Activated CD8-positive, alpha-beta memory T cell treated with anti-CD3 and anti-CD28 coated beads, Interleukin-2, amount 10 ng/mL, durations not matched to agents 7 days and 5 days (primary cell): ENCODE measurements around the gene SUPV3L1. TPM values are rescaled to one million over a fixed set of nuclear protein-coding genes. Genes with fewer than 3 reads are reported as not detected.
"Not testable (repeated sequence)": the region's sequence is repeated elsewhere in the genome, so short reads cannot be mapped to it uniquely, and the experiment has no call there.

Source experiments
- ATAC-seq: fragments of 150-1000 bp; cut with Tn5 transposase; one replicate; pipeline ENCODE4 v1.10.0; 2021; ENCODE audit warnings: moderate library complexity
- CTCF ChIA-PET: fragments of 350-600 bp; sonication (Branson Sonifier 250); formaldehyde crosslinking; loops from one replicate; lab custom pipeline; 2021; ENCODE audit warnings: antibody characterized with exemption; lab: Charles Lee
- DNase-seq: peaks from one replicate; pipeline ENCODE4 v3.0.0-alpha.2; 2020
- H3K27ac Mint-ChIP-seq: one replicate; pipeline ENCODE4 v1.8.0; 2021; ENCODE audit warnings: mild to moderate bottlenecking, mixed read lengths
- H3K27me3 Mint-ChIP-seq: one replicate; pipeline ENCODE4 v1.8.0; 2021; ENCODE audit warnings: mixed read lengths
- H3K36me3 Mint-ChIP-seq: one replicate; pipeline ENCODE4 v1.8.0; 2021; ENCODE audit warnings: mild to moderate bottlenecking, mixed read lengths
- H3K4me1 Mint-ChIP-seq: one replicate; pipeline ENCODE4 v1.8.0; 2021; ENCODE audit warnings: mixed read lengths
- H3K4me3 Mint-ChIP-seq: one replicate; pipeline ENCODE4 v1.8.0; 2021; ENCODE audit warnings: mild to moderate bottlenecking, moderate library complexity, mixed read lengths
- H3K9me3 Mint-ChIP-seq: one replicate; pipeline ENCODE4 v1.8.0; 2022; ENCODE audit warnings: low read depth, mixed read lengths
- total RNA-seq, 2 experiments: library from RNA; stranded (reverse); gene quantifications; one replicate each; pipeline ENCODE4 v1.2.3, GENCODE V29; 2021

Gene SUPV3L1
- total RNA-seq: 10 to 100 TPM; 46.9 to 59.0 TPM

DNA sequence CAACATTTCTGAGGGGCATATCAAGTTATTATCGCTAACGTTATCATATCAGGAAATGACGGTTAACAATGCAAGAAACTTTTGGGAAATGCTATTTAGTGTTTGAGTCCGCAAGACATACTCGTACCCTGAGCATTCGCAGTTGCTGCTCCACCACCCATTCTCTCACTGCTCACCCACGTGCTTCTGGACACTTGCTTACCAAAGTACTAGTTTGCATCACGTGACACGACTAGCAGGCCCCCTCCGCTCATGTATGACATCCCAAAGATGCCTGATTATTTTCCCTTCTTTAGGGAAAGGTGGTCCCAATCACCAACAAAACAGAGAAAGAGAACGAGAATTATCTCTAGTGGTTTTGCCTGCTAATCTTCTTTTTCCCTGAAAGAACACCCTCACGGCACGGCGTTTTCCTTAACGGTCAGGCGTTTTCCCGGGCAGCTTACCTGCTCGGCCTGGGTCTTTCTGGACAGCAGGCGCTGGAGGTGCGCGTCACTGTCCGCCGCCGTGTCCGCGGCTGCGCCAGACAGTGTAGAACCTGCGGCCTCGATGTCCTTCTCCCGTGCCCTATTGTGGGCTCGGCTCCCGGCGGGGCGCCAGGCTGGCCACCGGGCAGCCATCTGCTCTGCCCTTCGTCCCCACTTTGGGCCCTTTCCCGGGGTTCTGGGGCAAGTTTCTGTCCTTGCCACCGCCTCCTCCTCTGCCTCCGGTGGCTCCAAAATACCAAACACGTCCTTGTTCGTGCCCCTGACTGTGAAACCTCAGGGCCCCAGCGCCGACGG is at the start of gene SUPV3L1:
TSS of gene SUPV3L1 (plus strand) at position 492 of the 782 bp plus-strand sequence. CDS start at position 550, 58 bp downstream.
- Mint-ChIP-seq H3K4me1 (peaks cover 49% of the 10 kb centered on the region), H3K27ac (peak within 1 kb of the TSS; percentile 99), H3K4me3 (peak within 1 kb of the TSS; percentile 88), H3K9me3 (no peaks in the 10 kb centered on the region), H3K27me3 (no peaks in the 10 kb centered on the region), H3K36me3 (peaks cover 7% of the 10 kb centered on the region)
- CTCF ChIA-PET: interaction anchor here (0.6 to 1.5 kb wide), 6 partner anchors 18 to 1294 kb away, joined by 3 to 8 read pairs (median 4); no protein-coding TSS in a partner anchor
- ATAC-seq (peak; percentile 86), DNase-seq (peak; percentile 94)

DNA sequence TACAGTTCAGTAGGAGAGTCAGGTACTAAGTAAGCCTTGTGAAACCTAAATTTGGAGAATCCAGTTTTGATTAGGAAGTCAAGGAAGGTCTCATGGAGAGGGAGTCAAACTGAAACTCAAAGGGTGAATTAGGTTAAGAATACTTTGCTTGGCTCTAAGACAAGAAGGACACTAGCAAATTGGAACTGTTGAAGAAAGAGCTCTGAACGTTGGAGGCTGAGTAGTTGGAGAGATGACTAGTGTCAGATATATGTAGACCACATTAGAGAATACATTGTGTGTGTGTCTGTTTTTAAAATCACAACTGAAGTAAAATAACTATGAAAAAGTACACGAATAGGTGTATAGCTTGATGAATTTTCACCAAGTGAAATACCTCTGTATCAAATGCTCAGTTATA is 49.8 kb upstream of the SUPV3L1 start:
- ATAC-seq (no peak), DNase-seq (no peak)
- Mint-ChIP-seq H3K4me1 (peaks cover 40% of the 10 kb centered on the region), H3K4me3 (no peak overlapping the region), H3K27me3 (no peaks in the 10 kb centered on the region), H3K27ac (no peak overlapping the region), H3K9me3 (no peaks in the 10 kb centered on the region), H3K36me3 (peaks cover 24% of the 10 kb centered on the region)
- CTCF ChIA-PET: no interaction called here

DNA sequence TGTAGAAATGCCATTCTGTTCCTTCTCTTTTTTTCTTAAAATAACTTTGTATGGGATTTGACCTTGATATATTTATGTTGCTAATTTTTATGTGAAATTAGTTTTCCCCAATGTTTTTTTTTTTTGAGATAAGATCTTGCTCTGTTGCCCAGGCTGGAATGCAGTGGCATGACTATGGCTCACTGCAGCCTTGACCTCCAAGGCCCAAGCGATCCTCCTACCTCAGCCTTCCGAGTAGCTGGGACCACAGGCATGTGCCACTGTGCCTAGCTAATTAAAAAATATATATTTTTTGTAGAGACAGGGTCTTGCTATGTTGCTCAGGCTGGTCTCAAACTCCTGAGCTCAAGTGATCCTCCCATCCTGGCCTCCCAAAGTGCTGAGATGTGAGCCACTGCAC is 40.1 kb upstream of the SUPV3L1 start:
- ATAC-seq (no peak), DNase-seq (no peak)
- Mint-ChIP-seq H3K27ac (no peak overlapping the region), H3K27me3 (no peaks in the 10 kb centered on the region), H3K36me3 (peaks cover 23% of the 10 kb centered on the region), H3K4me3 (no peak overlapping the region), H3K4me1 (peaks cover 2% of the 10 kb centered on the region), H3K9me3 (no peaks in the 10 kb centered on the region)
- CTCF ChIA-PET: interaction anchor here (1.0 kb wide), 1 partner anchor 12 kb away, joined by 4 read pairs; no protein-coding TSS in a partner anchor

DNA sequence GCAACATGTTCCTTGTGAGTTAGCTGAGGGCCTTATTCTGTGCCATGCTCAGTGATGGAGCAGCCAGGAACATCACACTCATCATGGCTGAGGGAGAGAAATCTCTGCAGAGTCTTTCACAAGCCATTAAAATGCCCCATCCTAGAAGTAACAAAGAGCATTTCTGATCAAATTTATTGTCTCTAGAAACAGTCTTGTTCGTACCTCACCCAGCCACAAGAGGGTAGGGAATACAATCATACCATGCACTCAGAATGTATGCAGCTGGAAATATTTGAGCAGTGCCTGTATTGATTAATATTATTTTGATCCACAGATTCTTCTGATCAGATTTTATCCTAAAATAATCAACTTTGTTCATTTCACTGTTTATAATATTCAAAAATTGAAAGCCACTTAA is 38.7 kb upstream of the SUPV3L1 start:
- Mint-ChIP-seq H3K4me3 (no peak overlapping the region), H3K36me3 (peaks cover 18% of the 10 kb centered on the region), H3K27ac (no peak overlapping the region), H3K4me1 (peaks cover 9% of the 10 kb centered on the region), H3K27me3 (no peaks in the 10 kb centered on the region), H3K9me3 (no peaks in the 10 kb centered on the region)
- ATAC-seq (no peak), DNase-seq (no peak)
- CTCF ChIA-PET: no interaction called here

DNA sequence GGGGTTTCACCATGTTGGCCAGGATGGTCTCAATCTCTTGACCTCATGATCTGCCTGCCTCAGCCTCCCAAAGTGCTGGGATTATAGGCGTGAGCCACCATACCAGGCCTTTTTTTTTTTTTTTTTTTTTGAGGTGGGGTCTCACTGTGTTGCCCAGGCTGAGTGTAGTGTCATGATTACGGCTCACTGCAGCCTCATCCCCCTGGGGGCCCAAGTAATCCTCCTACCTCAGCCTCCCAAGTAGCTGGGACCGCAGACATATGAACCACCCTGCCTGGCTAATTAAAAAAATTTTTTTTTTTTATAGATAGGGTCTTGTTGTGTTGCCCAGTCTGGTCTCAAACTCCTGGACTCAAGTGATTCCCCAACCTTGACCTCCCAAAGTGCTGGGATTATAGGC is 38.0 kb upstream of the SUPV3L1 start:
- ATAC-seq, DNase-seq, H3K4me3 Mint-ChIP-seq, H3K27me3 Mint-ChIP-seq, H3K9me3 Mint-ChIP-seq, CTCF ChIA-PET, H3K27ac Mint-ChIP-seq: not testable (repeated sequence)
- Mint-ChIP-seq H3K36me3 (peaks cover 19% of the 10 kb centered on the region), H3K4me1 (peaks cover 14% of the 10 kb centered on the region)

DNA sequence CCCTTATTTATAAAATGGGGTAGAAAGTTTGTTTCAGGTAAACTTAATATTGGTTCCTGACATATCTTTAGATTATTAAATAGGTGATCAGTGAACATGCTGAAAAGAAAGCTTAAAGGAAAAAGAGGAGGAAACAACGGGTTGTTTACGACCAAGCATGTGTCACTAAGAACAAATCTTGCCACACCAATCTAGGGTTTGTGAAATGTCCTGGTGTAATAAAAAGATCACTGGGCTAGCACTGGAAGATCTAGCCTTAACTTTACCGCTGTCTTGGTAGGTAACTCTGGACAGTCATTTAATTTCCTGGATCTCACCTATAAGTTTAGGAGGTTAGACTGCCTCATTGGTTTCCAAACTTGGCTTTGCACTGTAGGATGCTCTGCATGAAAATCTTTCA is 37.1 kb upstream of the SUPV3L1 start:
- H3K27me3 Mint-ChIP-seq: no peaks in the 10 kb centered on the region
- DNase-seq: no peak
- ATAC-seq: no peak
- CTCF ChIA-PET: no interaction called here
- H3K4me3 Mint-ChIP-seq: no peak overlapping the region
- no peak overlapping the region for H3K27ac Mint-ChIP-seq
- H3K9me3 Mint-ChIP-seq: no peaks in the 10 kb centered on the region
- peaks cover 15% of the 10 kb centered on the region for H3K36me3 Mint-ChIP-seq
- peaks cover 17% of the 10 kb centered on the region for H3K4me1 Mint-ChIP-seq

DNA sequence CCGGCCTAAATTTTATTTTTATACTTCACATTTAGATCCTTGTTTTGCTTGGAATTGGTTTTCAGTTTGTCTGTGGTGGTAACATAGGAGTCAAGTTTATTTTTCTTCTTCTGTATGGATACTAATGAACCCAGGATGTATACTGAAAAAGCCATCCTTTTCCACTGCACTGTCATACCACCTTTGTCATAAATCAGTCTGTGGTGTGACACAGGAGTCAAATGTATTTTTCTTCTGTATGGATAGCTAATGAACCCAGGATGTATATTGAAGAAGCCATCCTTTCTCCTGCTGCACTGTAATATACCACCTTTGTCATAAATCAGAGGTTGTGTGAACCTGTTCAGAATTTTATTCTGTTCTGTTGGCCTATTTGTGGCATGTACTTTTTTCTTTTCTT is 34.7 kb upstream of the SUPV3L1 start:
- peaks cover 22% of the 10 kb centered on the region for H3K4me1 Mint-ChIP-seq
- CTCF ChIA-PET: no interaction called here
- ATAC-seq (no peak), DNase-seq (no peak)
- no peaks in the 10 kb centered on the region for H3K27me3 Mint-ChIP-seq
- no peak overlapping the region for H3K4me3 Mint-ChIP-seq
- H3K27ac Mint-ChIP-seq: no peak overlapping the region
- H3K36me3 Mint-ChIP-seq: peaks cover 23% of the 10 kb centered on the region
- no peaks in the 10 kb centered on the region for H3K9me3 Mint-ChIP-seq

GRCh38 chr10:69145864-69146263 is 34.2 kb upstream of the SUPV3L1 start:
- Mint-ChIP-seq H3K4me3 (no peak overlapping the region), H3K9me3 (no peaks in the 10 kb centered on the region), H3K4me1 (peaks cover 22% of the 10 kb centered on the region), H3K36me3 (peaks cover 23% of the 10 kb centered on the region), H3K27ac (no peak overlapping the region), H3K27me3 (no peaks in the 10 kb centered on the region)
- no peak for ATAC-seq
- CTCF ChIA-PET: interaction anchor here (1.4 kb wide), 1 partner anchor 10 kb away, joined by 3 read pairs; no protein-coding TSS in a partner anchor
- DNase-seq: no peak

- DNase-seq (no peak), ATAC-seq (no peak)
- Mint-ChIP-seq H3K27me3 (no peaks in the 10 kb centered on the region), H3K9me3 (no peaks in the 10 kb centered on the region), H3K4me1 (peaks cover 24% of the 10 kb centered on the region), H3K4me3 (no peak overlapping the region), H3K27ac (peak overlapping the region; percentile 44), H3K36me3 (peaks cover 21% of the 10 kb centered on the region)
- CTCF ChIA-PET: interaction anchor here (0.8 to 1.4 kb wide), 2 partner anchors 9 to 14 kb away, joined by 3 read pairs; no protein-coding TSS in a partner anchor
Observed at GRCh38 chr10:69146759-69147158, 33.3 kb upstream of the SUPV3L1 start.

- ATAC-seq: no peak
- Mint-ChIP-seq H3K27me3 (no peaks in the 10 kb centered on the region), H3K36me3 (peaks cover 13% of the 10 kb centered on the region), H3K4me3 (no peak overlapping the region), H3K27ac (no peak overlapping the region), H3K4me1 (peaks cover 16% of the 10 kb centered on the region), H3K9me3 (no peaks in the 10 kb centered on the region)
- DNase-seq: no peak
- CTCF ChIA-PET: no interaction called here
Observed at GRCh38 chr10:69151984-69152383, 28.1 kb upstream of the SUPV3L1 start.

DNA sequence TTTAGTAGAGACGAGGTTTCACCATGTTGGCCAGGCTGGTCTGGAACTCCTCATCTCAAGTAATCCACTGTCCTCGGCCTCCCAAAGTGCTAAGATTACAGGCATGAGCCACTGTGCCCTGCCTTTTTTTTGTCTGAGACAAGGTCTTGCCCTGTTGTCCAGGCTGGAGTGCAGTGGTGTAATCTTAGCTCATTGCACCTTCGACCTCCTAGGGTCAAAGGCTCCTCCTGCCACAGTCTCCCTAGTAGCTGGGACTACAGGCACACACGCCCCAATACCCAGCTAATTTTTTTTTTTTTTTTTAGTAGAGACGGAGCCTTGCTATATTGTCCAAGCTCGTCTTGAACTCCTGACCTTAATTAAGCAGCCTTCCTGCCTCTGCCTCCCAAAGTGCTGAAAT is 26.8 kb upstream of the SUPV3L1 start:
- no peak for DNase-seq
- no peak overlapping the region for H3K27ac Mint-ChIP-seq
- H3K4me1 Mint-ChIP-seq: peaks cover 12% of the 10 kb centered on the region
- CTCF ChIA-PET: no interaction called here
- no peak overlapping the region for H3K4me3 Mint-ChIP-seq
- no peaks in the 10 kb centered on the region for H3K9me3 Mint-ChIP-seq
- peaks cover 15% of the 10 kb centered on the region for H3K36me3 Mint-ChIP-seq
- ATAC-seq: no peak
- no peaks in the 10 kb centered on the region for H3K27me3 Mint-ChIP-seq

DNA sequence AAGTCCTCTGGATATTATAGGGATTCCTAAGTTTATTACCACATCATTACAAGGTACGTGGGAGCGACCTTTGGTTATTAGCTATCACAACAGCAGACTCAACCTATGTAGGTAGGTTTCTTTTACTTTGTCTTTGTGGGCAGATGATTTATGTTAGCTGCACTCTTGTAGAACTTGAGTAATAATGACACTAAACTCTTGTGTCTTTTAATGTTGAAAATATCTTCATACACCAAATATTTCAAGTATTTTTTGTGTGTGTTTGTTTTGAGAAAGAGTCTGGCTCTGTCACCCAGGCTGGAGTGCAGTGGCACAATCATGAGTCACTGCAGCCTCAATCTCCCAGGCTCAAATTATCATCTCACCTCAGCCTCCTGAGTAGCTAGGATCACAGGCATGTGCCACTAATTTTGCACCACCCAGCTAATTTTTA is 19.2 kb upstream of the SUPV3L1 start:
- ATAC-seq (no peak), DNase-seq (no peak)
- Mint-ChIP-seq H3K9me3 (no peaks in the 10 kb centered on the region), H3K27ac (no peak overlapping the region), H3K4me3 (no peak overlapping the region), H3K27me3 (no peaks in the 10 kb centered on the region), H3K36me3 (peaks cover 32% of the 10 kb centered on the region), H3K4me1 (peaks cover 2% of the 10 kb centered on the region)
- CTCF ChIA-PET: interaction anchor here (1.0 kb wide), 1 partner anchor 62 kb away, joined by 3 read pairs; no protein-coding TSS in a partner anchor

- H3K27ac Mint-ChIP-seq: no peak overlapping the region
- no peak for ATAC-seq
- H3K9me3 Mint-ChIP-seq: no peaks in the 10 kb centered on the region
- no peaks in the 10 kb centered on the region for H3K27me3 Mint-ChIP-seq
- no peak for DNase-seq
- peaks cover 41% of the 10 kb centered on the region for H3K36me3 Mint-ChIP-seq
- CTCF ChIA-PET: no interaction called here
- peaks cover 16% of the 10 kb centered on the region for H3K4me1 Mint-ChIP-seq
- H3K4me3 Mint-ChIP-seq: no peak overlapping the region
Observed at GRCh38 chr10:69168493-69168892, 11.5 kb upstream of the SUPV3L1 start.
